ENCODE measurements around the gene IFITM10. TPM values are rescaled to one million over a fixed set of nuclear protein-coding genes. Genes with fewer than 3 reads are reported as not detected.

Gene IFITM10
- total RNA-seq, 1 experiment from 2014 or later: 0.11 TPM

DNA sequence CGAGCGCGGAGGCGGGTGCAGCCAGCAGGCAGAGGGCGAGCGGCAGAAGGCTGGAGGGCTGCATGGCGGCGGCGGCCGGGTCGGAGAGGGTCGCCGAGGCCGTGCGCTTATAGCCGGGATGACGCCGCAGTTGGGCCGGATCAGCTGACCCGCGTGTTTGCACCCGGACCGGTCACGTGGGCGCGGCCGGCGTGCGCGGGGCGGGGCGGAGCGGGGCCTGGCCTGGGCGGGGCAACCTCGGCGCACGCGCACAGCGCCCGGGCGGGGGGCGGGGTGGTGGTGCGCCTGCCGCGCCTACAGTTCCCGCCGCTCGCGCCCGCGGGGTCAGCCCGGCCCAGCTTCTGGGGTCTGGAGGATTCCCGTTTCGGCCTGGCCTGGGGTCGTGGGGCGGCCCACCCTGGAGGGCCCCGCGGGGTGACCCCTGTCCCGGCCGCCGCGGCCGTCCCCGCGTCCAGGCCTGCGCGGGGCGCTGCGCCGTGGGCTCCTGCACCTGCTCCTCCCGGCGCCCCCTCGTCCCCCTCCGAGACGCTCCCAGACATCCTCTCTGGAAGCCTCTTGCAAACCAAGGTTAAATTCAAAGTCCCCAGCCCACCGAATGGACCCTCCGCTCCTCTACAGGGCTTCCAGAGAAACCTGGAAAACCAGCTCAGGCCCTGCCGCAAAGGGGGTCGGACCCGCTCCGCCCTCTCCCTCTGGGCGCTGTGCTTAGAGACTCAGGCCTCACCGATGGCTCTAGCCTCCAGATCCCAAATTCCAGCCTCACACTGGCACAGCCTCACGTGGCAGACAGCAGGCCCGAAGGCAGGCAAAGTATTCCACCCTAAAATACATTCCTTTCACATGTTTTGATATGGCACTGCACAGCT lies 13.6 kb upstream of the IFITM10 start, which contains the start of gene CTSD:
CTSD (minus strand) TSS at position 132 of the 866 bp plus-strand sequence; CDS start at position 64, 68 bp downstream.
- peak; percentile 89 for DNase-seq (ENCODE audit: low read depth)

DNA sequence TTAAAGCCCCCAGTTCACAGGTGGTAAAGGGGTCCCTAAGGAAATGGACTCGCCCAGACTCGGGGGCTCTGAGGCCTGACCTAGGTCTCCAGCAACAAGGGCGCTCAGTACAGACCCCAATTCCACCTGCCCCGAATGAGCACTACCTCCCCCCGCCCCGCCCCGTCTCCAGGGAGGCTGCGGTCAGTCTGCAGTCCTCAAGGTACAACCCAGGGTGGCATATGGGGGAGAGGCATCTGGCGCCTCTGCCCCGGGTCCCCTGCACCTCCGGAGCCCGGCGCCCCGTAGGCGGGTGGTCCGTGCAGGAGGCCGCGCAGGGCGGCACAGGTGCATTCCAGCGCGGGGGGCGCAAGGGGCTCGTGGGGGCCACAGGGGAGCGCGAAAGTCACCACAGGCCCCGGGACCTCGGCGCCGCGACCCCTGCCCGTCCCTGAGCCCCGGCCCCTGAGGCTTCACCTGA lies 13.0 kb upstream of the IFITM10 start:
- DNase-seq (ENCODE audit: low read depth): no peak

DNA sequence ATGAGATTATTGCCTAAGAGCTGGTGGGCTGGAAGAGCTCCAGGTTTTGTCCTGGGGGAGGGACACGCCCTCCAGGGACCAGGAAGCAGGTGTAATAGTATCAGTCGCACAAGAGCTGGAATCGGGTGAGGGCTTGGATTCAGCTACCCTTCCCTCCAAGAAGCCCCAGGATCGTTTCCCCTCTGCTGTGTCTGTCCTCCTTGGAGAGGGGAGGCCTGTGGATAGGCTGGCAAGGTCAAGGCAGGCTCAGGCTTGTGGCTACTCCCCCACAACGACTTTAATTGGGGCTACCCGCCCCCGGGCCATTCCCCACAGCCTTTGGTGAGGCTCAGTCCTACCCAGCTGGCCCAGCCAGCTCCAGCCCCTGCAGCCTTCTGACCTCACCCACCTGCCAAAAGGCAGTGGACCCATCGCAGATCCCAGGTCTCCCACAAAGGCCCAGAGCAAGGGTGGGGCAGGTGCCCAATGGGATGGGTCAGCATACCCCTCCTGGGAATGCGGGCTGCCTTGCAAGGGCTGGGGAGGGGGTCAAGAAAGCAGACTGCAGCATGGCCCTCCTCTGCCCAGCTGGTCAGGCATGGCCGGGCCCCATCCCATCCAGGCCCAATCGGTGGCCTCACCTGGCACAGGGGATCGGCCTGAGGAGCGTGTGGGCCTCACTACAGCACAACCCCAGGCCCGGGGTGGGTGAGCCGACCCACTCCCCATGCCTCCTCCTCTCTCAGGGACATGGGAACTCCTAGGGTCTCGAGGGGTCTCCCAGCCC lies 12.3 kb upstream of the IFITM10 start:
- DNase-seq (ENCODE audit: low read depth): peak; percentile 36

DNA sequence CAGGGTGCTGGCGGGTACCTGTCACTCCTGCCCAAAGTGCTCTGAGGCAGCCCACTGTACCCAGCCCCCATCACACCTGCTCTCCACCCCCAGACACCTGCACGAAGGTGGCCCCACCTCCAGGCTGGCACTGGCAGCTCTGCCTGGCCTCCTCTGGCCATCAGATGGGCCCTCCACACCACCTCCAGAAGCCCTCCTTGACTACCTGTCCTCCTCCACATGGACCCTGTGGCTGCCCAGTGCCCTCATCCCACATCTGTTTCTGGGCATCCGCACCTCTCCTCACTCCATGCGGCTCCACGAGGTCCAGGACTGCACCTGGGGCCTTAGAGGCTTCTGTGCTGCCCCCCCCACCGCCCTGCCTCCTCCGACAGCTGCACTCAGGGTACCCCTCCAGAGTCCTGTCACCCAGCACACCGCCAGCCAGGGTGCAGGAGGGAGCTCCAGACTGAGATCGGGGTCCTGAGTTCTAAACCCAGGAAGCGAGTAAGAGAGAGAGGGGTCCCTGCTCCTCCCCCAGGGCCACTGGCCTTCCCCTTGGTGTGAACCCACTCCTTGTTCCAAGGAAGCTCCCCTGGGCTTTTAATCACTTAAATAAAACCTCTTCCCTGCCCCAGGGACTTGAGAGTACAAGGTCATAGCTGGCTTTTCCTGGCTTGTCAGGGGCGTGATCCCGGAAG lies 11.6 kb upstream of the IFITM10 start:
- no peak for DNase-seq (ENCODE audit: low read depth)

DNA sequence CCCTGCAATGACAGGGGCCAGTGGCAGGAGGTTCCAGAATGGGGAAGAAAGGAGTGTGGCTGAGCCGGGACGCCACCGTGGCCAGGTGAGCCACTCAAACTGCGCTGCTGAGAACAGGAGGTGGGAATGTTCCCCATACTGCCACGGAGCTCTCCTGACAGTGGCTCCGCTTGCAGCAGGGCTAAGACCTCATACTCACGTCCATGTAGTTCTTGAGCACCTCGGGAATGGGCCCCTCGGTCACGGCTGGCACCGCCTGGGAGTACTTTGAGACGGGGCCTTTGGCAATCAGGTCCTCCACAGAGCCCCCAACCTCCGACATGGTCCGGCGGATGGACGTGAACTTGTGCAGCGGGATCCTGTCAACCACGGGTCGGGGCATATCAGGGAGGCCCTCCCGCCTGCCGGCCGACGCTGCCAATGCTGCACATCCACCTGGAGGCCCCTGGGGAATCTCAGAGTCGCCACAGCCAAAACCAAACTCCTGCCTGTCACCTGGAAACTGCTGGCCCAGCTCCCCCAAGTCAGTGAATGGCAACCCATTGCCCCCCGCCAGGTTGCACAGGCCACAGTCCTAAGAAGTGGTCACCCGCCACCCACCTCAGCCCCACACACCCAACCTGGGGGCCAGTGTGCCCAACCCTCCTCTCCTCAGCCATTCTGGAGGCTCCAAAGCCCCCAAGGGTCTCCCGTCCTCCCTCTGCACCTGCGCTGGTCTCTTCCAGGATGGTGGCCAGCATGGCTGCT lies 10.9 kb upstream of the IFITM10 start:
- DNase-seq (ENCODE audit: low read depth): no peak

DNA sequence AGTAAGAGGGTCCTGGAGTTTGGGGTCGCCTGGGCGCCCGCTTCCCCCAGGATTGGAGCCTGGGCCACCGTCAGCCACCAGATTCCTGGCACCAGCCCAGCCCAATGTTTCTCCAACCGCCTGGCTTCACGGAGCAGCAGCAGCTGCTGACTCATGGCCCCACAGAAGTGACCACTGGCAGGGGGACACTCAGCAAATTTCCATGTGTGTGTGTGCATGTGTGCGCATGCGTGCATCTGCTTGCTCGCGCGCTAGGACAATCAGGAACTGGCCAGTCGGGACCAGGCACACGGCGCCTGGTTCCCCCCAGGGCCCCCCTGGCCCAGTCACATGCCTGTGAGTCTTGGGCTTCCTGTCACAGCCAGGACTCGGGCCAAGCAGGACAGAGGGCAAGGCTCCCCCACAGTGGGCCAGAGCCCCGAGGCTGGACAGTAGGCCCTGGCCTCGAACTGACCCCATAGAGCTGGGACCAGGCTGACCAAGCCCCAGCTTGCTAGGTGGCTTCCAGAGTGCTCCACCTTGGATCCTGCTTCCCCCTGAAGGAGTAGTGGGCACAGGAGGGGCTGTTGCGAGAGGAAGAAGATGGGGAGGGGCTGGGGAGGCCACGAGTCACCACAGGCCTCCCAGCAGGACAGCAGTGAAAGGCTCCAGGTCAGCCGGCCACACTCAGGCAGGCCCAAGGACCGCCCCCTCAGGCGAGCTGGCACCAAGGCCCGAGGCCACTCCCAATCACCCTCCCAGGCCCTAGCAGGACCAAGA lies 10.1 kb upstream of the IFITM10 start:
- peak; percentile 76 for DNase-seq (ENCODE audit: low read depth)

DNA sequence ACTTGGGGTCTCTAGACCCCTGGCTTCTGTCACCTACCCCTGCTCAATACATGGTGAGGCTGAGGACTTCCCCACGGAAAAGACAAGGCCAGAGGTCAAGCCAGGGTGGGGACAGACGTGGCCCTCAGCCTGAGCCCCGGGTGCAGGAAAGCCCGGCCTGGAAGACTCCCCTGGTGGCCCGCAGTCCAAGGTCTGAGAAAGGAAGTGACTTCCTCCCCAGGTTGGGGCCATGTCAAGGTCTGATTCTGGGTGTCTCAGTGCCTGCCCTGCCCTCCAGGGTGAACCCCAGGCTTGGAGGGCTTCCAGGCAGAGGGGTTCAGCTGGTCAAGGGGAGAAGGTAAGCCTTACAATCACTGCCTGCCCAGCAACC lies 9.4 kb upstream of the IFITM10 start:
- no peak for DNase-seq (ENCODE audit: low read depth)

DNA sequence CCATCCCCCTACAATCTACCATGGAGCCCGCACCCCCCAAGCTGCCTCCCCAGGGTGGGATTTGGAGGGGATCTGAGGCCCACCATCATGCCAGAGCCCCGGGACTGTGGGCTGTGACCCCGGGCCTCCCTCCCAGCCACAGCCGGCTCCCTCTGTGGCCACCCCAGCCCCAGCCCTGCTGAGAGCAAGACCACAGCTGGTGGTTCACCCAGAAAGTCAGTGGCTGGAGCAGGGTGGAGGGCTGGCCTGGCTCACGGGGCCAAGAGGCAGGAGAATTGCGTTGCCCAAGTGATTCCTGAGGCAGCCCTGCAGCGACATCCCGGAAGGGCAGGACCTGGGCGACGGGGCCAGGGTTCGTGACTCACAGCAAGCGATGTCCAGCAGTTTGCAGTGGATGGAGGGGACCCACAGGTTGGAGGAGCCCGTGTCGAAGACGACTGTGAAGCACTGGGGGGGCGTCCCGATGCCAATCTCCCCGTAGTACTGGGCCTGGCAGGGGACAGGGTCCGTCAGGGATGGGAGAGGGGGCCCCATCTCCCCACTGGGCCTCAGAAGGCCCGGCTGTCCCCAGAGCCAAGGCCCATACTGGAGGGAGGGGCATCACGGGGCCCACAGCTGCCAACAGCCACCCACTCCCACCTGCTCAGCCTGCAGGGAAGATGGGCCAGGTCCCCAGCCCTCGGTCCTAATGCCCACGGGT lies 8.9 kb upstream of the IFITM10 start:
- DNase-seq (ENCODE audit: low read depth): no peak

DNA sequence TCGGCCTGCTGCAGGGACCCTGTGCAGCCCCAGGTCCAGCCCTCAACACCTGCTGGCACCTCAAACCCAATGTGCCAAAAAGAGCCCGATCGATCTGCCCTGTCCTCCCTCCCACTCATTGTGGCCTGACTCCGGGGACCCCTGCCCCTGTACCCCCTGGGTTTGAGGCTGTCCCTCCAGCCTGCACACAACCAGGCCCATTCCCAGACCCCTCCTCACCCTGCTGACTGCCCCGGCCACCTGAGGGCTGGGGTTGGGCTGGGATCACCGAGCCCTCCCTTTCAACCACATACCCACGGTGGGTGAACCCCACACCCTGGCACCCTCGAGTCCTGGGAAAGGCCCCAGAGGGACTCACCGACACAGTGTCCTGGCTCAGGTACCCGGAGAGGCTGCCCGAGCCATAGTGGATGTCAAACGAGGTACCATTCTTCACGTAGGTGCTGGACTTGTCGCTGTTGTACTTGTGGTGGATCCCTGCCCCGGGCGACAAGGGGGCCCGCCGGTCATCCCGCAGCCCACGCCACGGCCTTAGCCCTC lies 8.3 kb upstream of the IFITM10 start:
- DNase-seq (ENCODE audit: low read depth): no peak

DNA sequence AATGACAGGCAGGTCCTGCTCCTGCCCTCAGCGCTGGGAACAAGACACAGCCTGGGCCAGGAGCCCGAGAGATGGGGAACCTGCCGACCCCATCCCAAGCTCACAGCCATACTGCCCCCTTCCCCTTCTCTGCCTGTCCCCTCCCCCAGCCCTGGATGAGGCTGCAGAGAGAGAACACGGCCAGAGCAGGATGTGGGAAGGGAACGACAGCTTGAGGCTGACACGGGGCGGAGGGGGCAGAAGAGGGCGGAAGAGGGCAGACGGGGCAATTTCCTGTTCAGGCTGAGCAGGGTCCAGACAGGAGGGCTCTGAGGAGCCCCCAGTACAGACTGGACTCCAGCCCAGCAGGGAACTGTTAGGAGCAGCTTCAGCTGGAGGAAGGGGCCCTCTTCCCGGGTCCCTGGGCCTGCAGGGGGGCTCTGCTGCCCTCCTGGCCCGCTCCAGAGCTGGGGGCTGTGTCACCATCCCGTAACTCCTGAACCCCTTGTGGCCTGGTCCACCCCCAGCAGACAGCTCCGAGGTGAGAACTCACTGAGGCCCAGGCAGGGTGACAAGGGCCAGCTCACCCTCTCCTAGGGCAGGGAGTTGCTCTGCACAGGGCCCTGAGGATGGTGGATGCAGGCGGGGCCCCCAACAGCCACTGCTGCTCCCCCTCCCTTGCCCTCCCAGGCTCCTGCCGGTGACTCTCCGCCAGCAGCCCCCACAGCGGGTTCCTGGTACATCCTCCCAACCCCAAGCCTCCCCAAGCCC lies 7.6 kb upstream of the IFITM10 start:
- no peak for DNase-seq (ENCODE audit: low read depth)

DNA sequence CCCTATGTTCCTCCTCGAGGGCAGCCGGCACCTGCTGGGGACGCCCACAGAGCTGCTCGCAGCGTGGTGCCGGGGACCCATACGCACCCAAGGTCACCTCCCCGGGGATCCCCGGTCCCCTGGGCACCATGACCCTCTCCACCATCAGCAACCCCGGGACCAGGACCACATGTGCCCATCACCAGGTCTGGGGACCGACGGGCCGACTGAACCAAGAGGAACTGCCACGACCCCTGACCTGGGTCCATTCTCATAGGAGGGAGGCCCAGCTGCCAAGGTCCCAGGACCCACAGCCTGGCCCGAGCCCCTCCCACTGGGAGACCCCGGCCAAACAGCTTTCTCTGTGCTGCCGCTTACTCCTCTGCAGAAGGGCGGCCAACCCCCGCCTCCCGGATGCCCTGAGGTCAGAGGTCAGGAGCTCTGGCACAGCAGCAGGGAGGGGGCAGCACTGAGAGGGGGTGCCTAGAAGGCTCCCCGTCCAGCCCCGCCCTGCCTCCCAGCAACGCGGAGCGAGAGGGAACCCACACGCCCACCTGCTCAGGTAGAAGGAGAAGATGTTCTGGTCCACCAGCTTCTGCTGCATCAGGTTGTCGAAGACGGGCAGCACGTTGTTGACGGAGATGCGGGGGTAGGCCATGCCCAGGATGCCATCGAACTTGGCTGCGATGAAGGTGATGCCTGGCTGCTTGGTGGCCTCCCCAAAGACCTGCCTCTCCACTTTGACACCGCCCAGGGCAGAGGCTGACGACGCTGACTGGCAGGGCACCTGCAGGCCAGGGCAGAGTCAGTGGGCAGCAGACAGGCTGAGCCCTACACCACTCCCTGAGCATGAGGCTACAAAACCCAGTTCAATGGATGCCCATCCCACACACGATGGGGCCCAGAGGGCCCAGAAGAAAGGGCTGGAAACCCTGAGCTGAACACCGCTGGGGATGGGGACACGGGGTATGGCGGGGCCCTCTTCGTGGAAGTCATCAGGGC lies 6.7 kb upstream of the IFITM10 start:
- no peak for DNase-seq (ENCODE audit: low read depth)

DNA sequence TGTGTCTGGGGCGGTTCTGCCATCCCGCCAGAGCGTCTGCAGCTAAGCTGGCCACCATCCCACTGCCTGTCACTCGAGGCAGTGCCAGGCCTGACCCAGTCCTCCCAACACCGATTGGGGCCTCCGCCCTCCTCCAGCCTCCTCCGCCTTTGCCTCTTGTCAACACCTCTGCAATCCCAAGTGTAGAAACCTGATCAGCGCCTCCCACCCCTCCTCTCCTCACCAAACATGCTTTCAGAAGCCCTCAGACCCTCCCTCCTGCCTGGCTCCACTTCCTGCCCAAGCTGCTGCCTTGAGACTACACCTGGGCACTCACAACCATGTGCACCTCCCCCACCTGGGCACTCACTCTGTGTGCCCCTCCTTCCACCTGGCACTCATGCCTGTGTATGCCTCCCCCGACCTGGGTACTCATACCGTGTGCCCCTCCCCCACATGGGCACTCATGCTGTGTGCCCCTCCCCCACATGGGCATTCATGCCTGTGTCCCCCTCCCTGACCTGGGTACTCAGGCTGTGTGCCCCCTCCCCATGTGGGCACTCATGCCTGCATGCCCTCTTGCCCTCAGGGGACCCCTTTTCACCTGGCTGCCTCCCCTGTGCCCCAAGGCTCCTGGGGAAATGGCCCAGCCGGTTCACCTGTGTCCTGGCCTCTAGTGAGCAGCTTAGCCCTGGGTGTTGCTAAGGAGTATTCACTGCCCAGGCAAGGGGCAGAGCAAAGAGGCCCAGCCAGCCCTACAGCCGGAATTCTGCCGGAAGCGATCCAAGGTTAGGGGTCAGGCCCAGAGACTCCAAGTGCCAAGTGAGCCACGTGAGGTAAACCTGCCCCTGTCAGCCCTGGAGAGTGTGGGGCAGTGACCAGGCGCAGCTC lies 5.5 kb upstream of the IFITM10 start:
- DNase-seq (ENCODE audit: low read depth): no peak

DNA sequence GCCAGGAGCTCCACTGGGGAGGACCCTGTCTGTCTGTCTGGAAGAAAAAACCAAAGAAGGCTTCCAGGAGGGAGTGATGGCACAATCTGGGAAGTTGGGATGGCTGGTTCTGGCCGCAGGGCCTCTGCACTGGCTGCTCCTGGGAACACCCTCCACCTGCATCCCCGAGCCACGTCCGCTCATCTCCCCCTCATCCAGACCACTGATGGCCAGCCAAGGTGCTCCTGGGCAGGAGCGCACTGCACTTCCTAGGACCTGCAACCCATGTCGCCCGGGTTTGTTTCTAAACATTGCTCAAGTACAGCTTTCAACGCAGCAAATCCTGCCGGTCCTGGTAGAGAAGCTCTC lies 4.9 kb upstream of the IFITM10 start:
- no peak for DNase-seq (ENCODE audit: low read depth)

DNA sequence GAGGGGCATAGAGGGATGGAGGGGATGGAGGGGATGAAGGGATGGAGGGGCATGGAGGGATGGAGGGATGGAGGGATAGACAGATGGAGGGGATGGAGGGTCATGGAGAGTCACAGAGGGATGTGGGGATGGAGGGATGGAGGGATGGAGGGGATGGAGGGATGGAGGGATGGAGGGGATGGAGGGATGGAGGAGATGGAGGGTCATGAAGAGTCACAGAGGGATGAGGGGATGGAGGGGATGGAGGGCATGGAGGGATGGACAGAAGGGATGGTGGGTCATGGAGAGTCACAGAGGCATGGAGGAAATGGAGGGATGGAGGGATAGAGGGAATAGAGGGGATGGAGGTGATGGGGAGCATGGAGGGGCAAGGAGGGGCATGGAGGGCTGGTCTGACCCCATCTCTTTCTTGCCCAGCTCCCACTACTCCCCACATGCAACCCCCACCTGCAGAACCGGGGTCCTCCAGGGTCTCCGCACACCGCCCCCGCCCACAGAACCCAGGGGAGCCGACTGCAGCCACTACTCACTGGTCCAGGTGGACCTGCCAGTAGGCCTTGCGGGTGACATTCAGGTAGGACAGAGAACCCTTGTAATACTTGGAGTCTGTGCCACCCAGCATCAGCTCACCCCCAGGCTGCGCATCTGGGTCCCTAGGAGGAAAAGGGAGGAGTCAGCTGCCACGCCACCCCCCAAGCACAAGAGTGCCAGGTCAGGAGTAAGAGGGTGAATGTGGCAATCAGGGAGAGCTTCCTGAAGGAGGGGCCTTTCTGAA lies 4.2 kb upstream of the IFITM10 start:
- DNase-seq (ENCODE audit: low read depth): no peak

DNA sequence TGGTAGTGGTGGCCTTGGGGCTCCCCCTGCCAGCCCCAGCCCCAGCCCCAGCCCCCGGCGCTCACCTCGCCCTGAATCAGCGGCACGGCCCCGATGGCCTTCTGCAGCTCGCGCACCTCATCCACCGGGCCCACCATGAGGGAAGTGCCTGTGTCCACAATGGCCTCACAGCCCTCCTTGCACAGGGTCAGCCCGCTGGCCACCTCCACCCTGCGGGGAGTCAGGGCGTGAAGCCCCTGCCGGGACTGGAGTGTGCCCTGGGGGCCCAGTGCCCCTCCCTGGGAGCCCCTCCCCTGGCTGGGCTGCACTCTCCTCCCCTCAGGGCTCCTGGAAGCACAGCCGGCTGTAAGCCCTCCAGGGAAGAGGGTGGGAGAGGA lies 3.5 kb upstream of the IFITM10 start:
- no peak for DNase-seq (ENCODE audit: low read depth)

DNA sequence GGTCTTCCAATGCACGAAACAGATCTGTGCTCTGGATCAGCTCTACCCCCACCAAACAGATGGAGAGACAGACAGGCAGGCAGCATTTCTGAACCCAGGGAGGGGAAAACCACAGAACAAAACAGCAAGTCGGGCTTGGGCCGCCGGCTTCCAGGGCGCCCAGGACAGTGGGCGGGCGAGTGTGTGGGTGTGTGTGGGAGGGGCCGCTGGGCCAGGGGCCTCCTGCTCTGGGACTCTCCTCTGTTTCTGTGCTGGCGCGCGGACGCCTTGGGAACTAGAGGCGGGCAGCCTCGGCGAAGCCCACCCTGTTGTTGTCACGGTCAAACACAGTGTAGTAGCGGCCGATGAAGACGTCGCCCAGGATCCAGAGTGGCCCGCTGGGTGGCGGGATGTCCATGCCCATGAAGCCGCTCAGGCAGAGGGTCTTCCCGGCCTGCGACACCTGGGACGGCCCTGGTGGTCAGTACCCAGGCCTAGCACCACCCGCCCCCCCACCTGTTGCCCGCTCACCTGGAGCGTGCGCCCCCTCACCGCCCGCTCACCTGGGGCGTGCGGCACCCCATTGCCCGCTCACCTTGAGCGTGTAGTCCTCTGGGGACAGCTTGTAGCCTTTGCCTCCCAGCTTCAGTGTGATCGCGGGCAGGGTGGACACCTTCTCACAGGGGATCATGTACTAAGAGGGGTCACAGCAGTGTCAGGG lies 3.0 kb upstream of the IFITM10 start:
- no peak for DNase-seq (ENCODE audit: low read depth)
